ENCODE results near the gene BEST2.
A peak's percentile ranks its signal among the peaks of the same experiment; 100 is the strongest.
"Not testable (repeated sequence)": the region's sequence is repeated elsewhere in the genome, so short reads cannot be mapped to it uniquely, and the experiment has no call there.

BEST2 gene

GRCh38 chr19:12788682-12789097 is 37.1 kb downstream of the BEST2 start:
- DNase-seq, result no peak

GRCh38 chr19:12789098-12789903 is 37.7 kb downstream of the BEST2 start:
- DNase-seq, result no peak

- DNase-seq, result peak; percentile 95
Measured at GRCh38 chr19:12789904-12790619, 38.5 kb downstream of the BEST2 start.

- DNase-seq, result no peak
Measured at GRCh38 chr19:12790628-12791344, 39.2 kb downstream of the BEST2 start.

- DNase-seq, result peak; percentile 97
Measured at GRCh38 chr19:12791345-12792050, 39.9 kb downstream of the BEST2 start, which contains the start of gene JUNB. JUNB (plus strand) TSS chr19:12791486; CDS start chr19:12791772, 286 bp downstream.

- DNase-seq, result peak; percentile 63
Measured at GRCh38 chr19:12792051-12792852, 40.7 kb downstream of the BEST2 start.

GRCh38 chr19:12792853-12793289 is 41.3 kb downstream of the BEST2 start:
- no peak for DNase-seq

GRCh38 chr19:12793290-12794195 is 42.0 kb downstream of the BEST2 start:
- peak; percentile 99 for DNase-seq

GRCh38 chr19:12794196-12794941 is 42.8 kb downstream of the BEST2 start:
- no peak for DNase-seq

GRCh38 chr19:12794971-12795381 is 43.4 kb downstream of the BEST2 start:
- DNase-seq, result no peak

GRCh38 chr19:12796146-12797071 is 44.8 kb downstream of the BEST2 start:
- no peak for DNase-seq

GRCh38 chr19:12797141-12797587 is 45.6 kb downstream of the BEST2 start:
- no peak for DNase-seq

- DNase-seq, result not testable (repeated sequence)
Measured at GRCh38 chr19:12797607-12798006, 46.0 kb downstream of the BEST2 start.

GRCh38 chr19:12799742-12800465 is 48.3 kb downstream of the BEST2 start:
- DNase-seq, result no peak

GRCh38 chr19:12800466-12800770 is 48.8 kb downstream of the BEST2 start:
- no peak for DNase-seq

- DNase-seq, result no peak
Measured at GRCh38 chr19:12800923-12801465, 49.4 kb downstream of the BEST2 start.

GRCh38 chr19:12801466-12802266 is 50.1 kb downstream of the BEST2 start, which contains the start of the genes PRDX2 and THSD8:
PRDX2 (minus strand) TSS chr19:12801800; CDS start chr19:12801261, 539 bp downstream.
THSD8 (plus strand) TSS chr19:12802069; CDS start chr19:12802072, 3 bp downstream.
- DNase-seq, result peak; percentile 60
